ENCODE results near the gene PAPPA. TPM values are rescaled to one million over a fixed set of nuclear protein-coding genes. Genes with fewer than 3 reads are reported as not detected.

PAPPA gene
- total RNA-seq, 2 donors from 2014 or later = 0.09 TPM

DNA sequence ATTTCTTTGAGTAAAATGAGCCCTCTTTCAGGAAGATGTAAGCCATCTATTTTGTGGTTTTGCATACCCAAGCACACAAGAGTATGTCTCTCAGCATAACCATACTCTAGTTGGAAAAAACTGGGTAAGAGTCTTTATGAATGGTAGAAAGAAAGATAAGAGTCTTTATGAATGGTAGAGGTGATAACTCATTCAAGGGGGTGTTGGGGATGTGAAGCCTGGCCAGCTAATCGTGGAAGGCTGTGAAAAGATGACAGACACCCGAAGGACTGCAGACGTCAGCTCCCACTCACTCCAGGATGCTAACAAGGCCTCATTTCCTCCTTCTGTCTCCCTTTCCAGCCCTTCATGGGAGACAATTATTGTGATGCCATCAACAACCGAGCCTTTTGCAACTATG, 228.5 kb downstream of the PAPPA start:
- Mint-ChIP-seq H3K9me3 (no peaks in the 10 kb centered on the region), H3K27ac (no peak overlapping the region), H3K36me3 (ENCODE audit: low read depth) (no peaks in the 10 kb centered on the region), H3K27me3 (ENCODE audit: insufficient read depth) (peaks cover 26% of the 10 kb centered on the region), H3K4me3 (no peak overlapping the region), H3K4me1 (peaks cover 2% of the 10 kb centered on the region)
- TF ChIP-seq, protein P1, sequence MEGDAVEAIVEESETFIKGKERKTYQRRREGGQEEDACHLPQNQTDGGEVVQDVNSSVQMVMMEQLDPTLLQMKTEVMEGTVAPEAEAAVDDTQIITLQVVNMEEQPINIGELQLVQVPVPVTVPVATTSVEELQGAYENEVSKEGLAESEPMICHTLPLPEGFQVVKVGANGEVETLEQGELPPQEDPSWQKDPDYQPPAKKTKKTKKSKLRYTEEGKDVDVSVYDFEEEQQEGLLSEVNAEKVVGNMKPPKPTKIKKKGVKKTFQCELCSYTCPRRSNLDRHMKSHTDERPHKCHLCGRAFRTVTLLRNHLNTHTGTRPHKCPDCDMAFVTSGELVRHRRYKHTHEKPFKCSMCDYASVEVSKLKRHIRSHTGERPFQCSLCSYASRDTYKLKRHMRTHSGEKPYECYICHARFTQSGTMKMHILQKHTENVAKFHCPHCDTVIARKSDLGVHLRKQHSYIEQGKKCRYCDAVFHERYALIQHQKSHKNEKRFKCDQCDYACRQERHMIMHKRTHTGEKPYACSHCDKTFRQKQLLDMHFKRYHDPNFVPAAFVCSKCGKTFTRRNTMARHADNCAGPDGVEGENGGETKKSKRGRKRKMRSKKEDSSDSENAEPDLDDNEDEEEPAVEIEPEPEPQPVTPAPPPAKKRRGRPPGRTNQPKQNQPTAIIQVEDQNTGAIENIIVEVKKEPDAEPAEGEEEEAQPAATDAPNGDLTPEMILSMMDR (conservative IDR thresholded peaks at IDR 0.05) = no peak
- H3K36me3 ChIP-seq (ENCODE audit: control insufficient read depth, insufficient read depth, low read length) = no peaks in the 10 kb centered on the region
- no peak for DNase-seq
- no peak overlapping the region for H3K9ac ChIP-seq (ENCODE audit: extremely low read depth, low read length, poor library complexity, severe bottlenecking)
- H3K4me3 ChIP-seq (ENCODE audit: low read length) = no peak overlapping the region
- H3K9me3 ChIP-seq (ENCODE audit: control insufficient read depth, low read length) = no peaks in the 10 kb centered on the region
- H3K4me1 ChIP-seq (ENCODE audit: control insufficient read depth, insufficient read depth, low read length) = no peaks in the 10 kb centered on the region
- H3K27me3 ChIP-seq (ENCODE audit: control insufficient read depth, insufficient read depth, low read length, poor library complexity, severe bottlenecking) = peaks cover 16% of the 10 kb centered on the region
- H3K27ac ChIP-seq (ENCODE audit: low read depth, low read length) = no peak overlapping the region
- WGBS, 2 experiments (ENCODE audit: insufficient coverage in 1 of 2, insufficient read length in 1 of 2) = 89% methylated on average over 4 of the region's 4 CpGs

DNA sequence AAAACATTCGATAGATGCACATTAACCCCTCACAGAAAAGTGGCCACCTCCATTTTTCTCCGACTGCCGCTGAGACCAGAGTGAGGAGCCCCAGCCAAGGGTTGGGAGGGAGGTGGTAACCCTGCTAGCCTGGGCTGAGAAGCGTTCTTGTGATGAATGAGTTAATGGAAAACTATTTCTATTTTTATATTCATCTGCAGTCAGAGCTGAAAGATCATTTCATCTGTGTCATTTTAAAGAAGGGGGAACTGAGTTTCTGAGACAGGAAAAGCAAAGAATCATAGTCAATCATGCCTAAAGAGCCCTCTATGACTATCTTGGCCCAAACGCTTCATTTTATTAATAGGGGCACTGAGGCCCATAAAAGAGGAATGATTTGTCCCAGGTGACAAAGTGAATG, 229.5 kb downstream of the PAPPA start:
- Mint-ChIP-seq H3K4me3 (no peak overlapping the region), H3K36me3 (ENCODE audit: low read depth) (no peaks in the 10 kb centered on the region), H3K27ac (no peak overlapping the region), H3K9me3 (no peaks in the 10 kb centered on the region), H3K4me1 (peaks cover 2% of the 10 kb centered on the region), H3K27me3 (ENCODE audit: insufficient read depth) (peaks cover 35% of the 10 kb centered on the region)
- H3K27me3 ChIP-seq (ENCODE audit: control insufficient read depth, insufficient read depth, low read length, poor library complexity, severe bottlenecking) = peaks cover 23% of the 10 kb centered on the region
- 87 to 93% methylated on average over 3 to 5 of the region's 5 CpGs for WGBS, 2 experiments (ENCODE audit: insufficient coverage in 1 of 2, insufficient read length in 1 of 2)
- TF ChIP-seq, protein P1 (conservative IDR thresholded peaks at IDR 0.05) = no peak
- no peak overlapping the region for H3K27ac ChIP-seq (ENCODE audit: low read depth, low read length)
- DNase-seq = no peak
- H3K4me3 ChIP-seq (ENCODE audit: low read length) = no peak overlapping the region
- H3K4me1 ChIP-seq (ENCODE audit: control insufficient read depth, insufficient read depth, low read length) = no peaks in the 10 kb centered on the region
- H3K9ac ChIP-seq (ENCODE audit: extremely low read depth, low read length, poor library complexity, severe bottlenecking) = no peak overlapping the region
- no peaks in the 10 kb centered on the region for H3K9me3 ChIP-seq (ENCODE audit: control insufficient read depth, low read length)
- no peaks in the 10 kb centered on the region for H3K36me3 ChIP-seq (ENCODE audit: control insufficient read depth, insufficient read depth, low read length)

GRCh38 chr9:116383936-116384335, 230.3 kb downstream of the PAPPA start:
- Mint-ChIP-seq H3K4me3 (no peak overlapping the region), H3K4me1 (peaks cover 2% of the 10 kb centered on the region), H3K9me3 (no peaks in the 10 kb centered on the region), H3K27me3 (ENCODE audit: insufficient read depth) (peaks cover 33% of the 10 kb centered on the region), H3K36me3 (ENCODE audit: low read depth) (no peaks in the 10 kb centered on the region), H3K27ac (no peak overlapping the region)
- TF ChIP-seq, protein P1 (conservative IDR thresholded peaks at IDR 0.05) = no peak
- WGBS, 2 experiments (ENCODE audit: insufficient coverage in 1 of 2, insufficient read length in 1 of 2) = 93 to 100% methylated on average over 2 to 3 of the region's 4 CpGs
- H3K36me3 ChIP-seq (ENCODE audit: control insufficient read depth, insufficient read depth, low read length) = no peaks in the 10 kb centered on the region
- no peak overlapping the region for H3K9ac ChIP-seq (ENCODE audit: extremely low read depth, low read length, poor library complexity, severe bottlenecking)
- H3K27ac ChIP-seq (ENCODE audit: low read depth, low read length) = no peak overlapping the region
- DNase-seq = no peak
- no peaks in the 10 kb centered on the region for H3K4me1 ChIP-seq (ENCODE audit: control insufficient read depth, insufficient read depth, low read length)
- peaks cover 29% of the 10 kb centered on the region for H3K27me3 ChIP-seq (ENCODE audit: control insufficient read depth, insufficient read depth, low read length, poor library complexity, severe bottlenecking)
- H3K4me3 ChIP-seq (ENCODE audit: low read length) = no peak overlapping the region
- H3K9me3 ChIP-seq (ENCODE audit: control insufficient read depth, low read length) = no peaks in the 10 kb centered on the region
